ENCODE data around the gene LRRC7.

DNA sequence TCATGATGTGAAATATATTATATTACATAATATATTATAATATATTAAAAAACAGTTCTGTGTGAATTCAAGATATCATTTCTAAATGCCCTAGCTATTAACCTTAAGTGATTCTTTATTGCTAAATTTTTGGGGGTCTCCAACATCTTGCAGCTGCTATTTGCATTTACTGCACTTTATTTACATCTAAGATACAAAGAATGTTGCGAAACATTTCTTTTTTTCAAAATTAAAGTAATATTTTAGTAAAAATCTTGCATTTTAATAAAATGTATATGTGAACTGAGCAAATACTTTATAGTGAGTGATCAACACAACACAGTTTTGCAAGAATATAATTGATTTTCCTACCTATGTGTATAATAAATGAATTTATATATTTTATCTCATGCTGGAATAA, 456.6 kb downstream of the LRRC7 start:
- TF ChIP-seq, protein P1, sequence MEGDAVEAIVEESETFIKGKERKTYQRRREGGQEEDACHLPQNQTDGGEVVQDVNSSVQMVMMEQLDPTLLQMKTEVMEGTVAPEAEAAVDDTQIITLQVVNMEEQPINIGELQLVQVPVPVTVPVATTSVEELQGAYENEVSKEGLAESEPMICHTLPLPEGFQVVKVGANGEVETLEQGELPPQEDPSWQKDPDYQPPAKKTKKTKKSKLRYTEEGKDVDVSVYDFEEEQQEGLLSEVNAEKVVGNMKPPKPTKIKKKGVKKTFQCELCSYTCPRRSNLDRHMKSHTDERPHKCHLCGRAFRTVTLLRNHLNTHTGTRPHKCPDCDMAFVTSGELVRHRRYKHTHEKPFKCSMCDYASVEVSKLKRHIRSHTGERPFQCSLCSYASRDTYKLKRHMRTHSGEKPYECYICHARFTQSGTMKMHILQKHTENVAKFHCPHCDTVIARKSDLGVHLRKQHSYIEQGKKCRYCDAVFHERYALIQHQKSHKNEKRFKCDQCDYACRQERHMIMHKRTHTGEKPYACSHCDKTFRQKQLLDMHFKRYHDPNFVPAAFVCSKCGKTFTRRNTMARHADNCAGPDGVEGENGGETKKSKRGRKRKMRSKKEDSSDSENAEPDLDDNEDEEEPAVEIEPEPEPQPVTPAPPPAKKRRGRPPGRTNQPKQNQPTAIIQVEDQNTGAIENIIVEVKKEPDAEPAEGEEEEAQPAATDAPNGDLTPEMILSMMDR (IDR thresholded peaks at IDR 0.05; ENCODE audit: control extremely low read depth in 1 of 3, insufficient read depth in 1 of 3, low read depth in 1 of 3, low read length in 3 of 3) = no peak
- TF ChIP-seq SIN3A (conservative IDR thresholded peaks at IDR 0.05 in 1 of 2, IDR thresholded peaks at IDR 0.05 in 1 of 2; ENCODE audit: low read depth in 1 of 2, low read length in 2 of 2) (no peak), SP1 (IDR thresholded peaks at IDR 0.05; ENCODE audit: low read depth, low read length) (no peak), KDM5A (IDR thresholded peaks at IDR 0.05; ENCODE audit: low read length) (no peak), TAF1 (IDR thresholded peaks at IDR 0.05; ENCODE audit: low read depth, low read length) (no peak), POLR2AphosphoS5 (IDR thresholded peaks at IDR 0.05; ENCODE audit: low read depth, low read length) (no peak), SP4 (IDR thresholded peaks at IDR 0.05; ENCODE audit: low read length) (no peak), POLR2A (IDR thresholded peaks at IDR 0.05; ENCODE audit: control extremely low read depth in 1 of 2, low read depth in 2 of 2, low read length in 2 of 2) (no peak), SP2 (IDR thresholded peaks at IDR 0.05; ENCODE audit: low read length) (no peak), RAD21 (IDR thresholded peaks at IDR 0.05 in 1 of 2, conservative IDR thresholded peaks at IDR 0.05 in 1 of 2; ENCODE audit: low read depth in 2 of 2, low read length in 2 of 2) (no peak), MAFK (IDR thresholded peaks at IDR 0.05; ENCODE audit: low read depth, low read length) (no peak)
- TF ChIP-seq, protein P2, sequence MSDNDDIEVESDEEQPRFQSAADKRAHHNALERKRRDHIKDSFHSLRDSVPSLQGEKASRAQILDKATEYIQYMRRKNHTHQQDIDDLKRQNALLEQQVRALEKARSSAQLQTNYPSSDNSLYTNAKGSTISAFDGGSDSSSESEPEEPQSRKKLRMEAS (IDR thresholded peaks at IDR 0.05) = no peak
